HepG2 (cell line): Measurements from ENCODE around the gene KANK4.

Source experiments
- CEBPB ChIP-seq: IDR thresholded peaks from 2 replicates; pipeline ENCODE4 v1.6.1; 2011; ENCODE audit warnings: low read depth, low read length, improper control_type of control experiment, borderline replicate concordance
- KLF6 ChIP-seq: IDR thresholded peaks from 2 replicates; pipeline ENCODE4 v1.8.0; 2016; ENCODE audit warnings: missing biosample characterization, missing genetic modification reagents
- ZNF589 ChIP-seq: sonication (generic); formaldehyde crosslinking; conservative IDR thresholded peaks from 2 replicates; pipeline ENCODE4 v1.8.0; 2022; ENCODE audit warnings: mild to moderate bottlenecking, moderate library complexity, missing genetic modification reagents
- ZNF703 ChIP-seq: sonication (generic); formaldehyde crosslinking; IDR thresholded peaks from 2 replicates; pipeline ENCODE4 v1.5.1; 2020; ENCODE audit warnings: missing genetic modification reagents, mild to moderate bottlenecking, moderate library complexity, borderline replicate concordance
- TF ChIP-seq, protein P1 (sequence below): sonication (generic); formaldehyde crosslinking; IDR thresholded peaks from 2 replicates; pipeline ENCODE4 v1.5.0; 2020; ENCODE audit warnings: mild to moderate bottlenecking, missing genetic modification reagents, moderate library complexity

DNA sequence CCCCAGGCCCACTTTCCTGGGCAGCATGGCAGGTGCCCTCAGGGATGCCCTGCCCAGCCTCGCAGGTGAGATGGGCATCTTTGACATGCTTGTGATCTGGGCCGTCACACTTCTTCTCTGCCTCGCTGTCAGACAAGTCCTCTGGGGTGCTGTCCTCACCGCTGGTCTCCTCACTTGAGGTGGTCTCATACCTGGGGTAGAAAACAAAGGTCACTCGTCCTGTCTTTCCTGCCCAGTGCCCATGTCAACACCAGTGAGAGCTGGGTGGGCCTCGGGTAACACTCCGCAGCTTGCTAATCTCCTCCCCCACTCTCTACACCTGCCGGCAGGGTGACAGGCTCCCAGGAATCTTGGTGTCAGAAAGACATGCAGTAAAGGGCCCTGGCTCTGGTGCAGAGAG lies 50.9 kb downstream of the KANK4 start:
- no peak for TF ChIP-seq KLF6 (CRISPR knock-in tag)
- no peak for TF ChIP-seq ZNF703 (CRISPR knock-in tag)
- TF ChIP-seq, protein P1, sequence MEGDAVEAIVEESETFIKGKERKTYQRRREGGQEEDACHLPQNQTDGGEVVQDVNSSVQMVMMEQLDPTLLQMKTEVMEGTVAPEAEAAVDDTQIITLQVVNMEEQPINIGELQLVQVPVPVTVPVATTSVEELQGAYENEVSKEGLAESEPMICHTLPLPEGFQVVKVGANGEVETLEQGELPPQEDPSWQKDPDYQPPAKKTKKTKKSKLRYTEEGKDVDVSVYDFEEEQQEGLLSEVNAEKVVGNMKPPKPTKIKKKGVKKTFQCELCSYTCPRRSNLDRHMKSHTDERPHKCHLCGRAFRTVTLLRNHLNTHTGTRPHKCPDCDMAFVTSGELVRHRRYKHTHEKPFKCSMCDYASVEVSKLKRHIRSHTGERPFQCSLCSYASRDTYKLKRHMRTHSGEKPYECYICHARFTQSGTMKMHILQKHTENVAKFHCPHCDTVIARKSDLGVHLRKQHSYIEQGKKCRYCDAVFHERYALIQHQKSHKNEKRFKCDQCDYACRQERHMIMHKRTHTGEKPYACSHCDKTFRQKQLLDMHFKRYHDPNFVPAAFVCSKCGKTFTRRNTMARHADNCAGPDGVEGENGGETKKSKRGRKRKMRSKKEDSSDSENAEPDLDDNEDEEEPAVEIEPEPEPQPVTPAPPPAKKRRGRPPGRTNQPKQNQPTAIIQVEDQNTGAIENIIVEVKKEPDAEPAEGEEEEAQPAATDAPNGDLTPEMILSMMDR (CRISPR knock-in tag), result no peak
- no peak for TF ChIP-seq CEBPB
- no peak for TF ChIP-seq ZNF589 (CRISPR knock-in tag)
